HG03460 (cell line): ENCODE data around the gene CDKN2D.
A peak's percentile ranks its signal among the peaks of the same experiment; 100 is the strongest.

Experiments
- ATAC-seq: cut with Tn5 transposase; IDR thresholded peaks from one replicate; pipeline ENCODE4 v1.9.1; 2021; ENCODE audit not compliant: unreplicated experiment

CDKN2D gene

GRCh38 chr19:10568826-10569651 lies at the start of gene CDKN2D:
Gene CDKN2D (minus strand): TSS chr19:10568979. CDS start chr19:10568653, 326 bp downstream.
- peak; percentile 58 for ATAC-seq

GRCh38 chr19:10617409-10618121 lies 48.8 kb upstream of the CDKN2D start:
- ATAC-seq = no peak

- no peak for ATAC-seq
These were observed 46.7 kb upstream of the CDKN2D start for GRCh38 chr19:10615429-10616023.

- ATAC-seq = no peak
These were observed 43.8 kb upstream of the CDKN2D start for GRCh38 chr19:10612499-10613119.

- no peak for ATAC-seq
These were observed 43.1 kb upstream of the CDKN2D start for GRCh38 chr19:10611907-10612306.

GRCh38 chr19:10604460-10604980 lies 35.7 kb upstream of the CDKN2D start:
- ATAC-seq = no peak

GRCh38 chr19:10603873-10604459 lies 35.2 kb upstream of the CDKN2D start:
- no peak for ATAC-seq

- ATAC-seq = no peak
These were observed 34.5 kb upstream of the CDKN2D start for GRCh38 chr19:10603084-10603872.

GRCh38 chr19:10602330-10603083 lies 33.7 kb upstream of the CDKN2D start:
- peak; percentile 44 for ATAC-seq

- no peak for ATAC-seq
These were observed 33.2 kb upstream of the CDKN2D start for GRCh38 chr19:10601999-10602329.

- ATAC-seq = no peak
These were observed 31.4 kb upstream of the CDKN2D start for GRCh38 chr19:10600149-10600548.

GRCh38 chr19:10593820-10594637 lies 25.2 kb upstream of the CDKN2D start:
- ATAC-seq = peak; percentile 58

- no peak for ATAC-seq
These were observed 24.4 kb upstream of the CDKN2D start for GRCh38 chr19:10593148-10593547.

GRCh38 chr19:10587839-10588150 lies 19.0 kb upstream of the CDKN2D start:
- ATAC-seq = no peak

- ATAC-seq = no peak
These were observed 18.5 kb upstream of the CDKN2D start, which contains the start of gene AP1M2 for GRCh38 chr19:10587022-10587838. Gene AP1M2 (minus strand): TSS chr19:10587312. CDS start chr19:10587231, 81 bp downstream.

GRCh38 chr19:10586396-10586795 lies 17.6 kb upstream of the CDKN2D start:
- ATAC-seq = no peak

- no peak for ATAC-seq
These were observed 14.4 kb upstream of the CDKN2D start for GRCh38 chr19:10583036-10583776.
